ENCODE data around the gene DNAJC22.
A peak's percentile ranks its signal among the peaks of the same experiment; 100 is the strongest.

DNAJC22 gene

DNA sequence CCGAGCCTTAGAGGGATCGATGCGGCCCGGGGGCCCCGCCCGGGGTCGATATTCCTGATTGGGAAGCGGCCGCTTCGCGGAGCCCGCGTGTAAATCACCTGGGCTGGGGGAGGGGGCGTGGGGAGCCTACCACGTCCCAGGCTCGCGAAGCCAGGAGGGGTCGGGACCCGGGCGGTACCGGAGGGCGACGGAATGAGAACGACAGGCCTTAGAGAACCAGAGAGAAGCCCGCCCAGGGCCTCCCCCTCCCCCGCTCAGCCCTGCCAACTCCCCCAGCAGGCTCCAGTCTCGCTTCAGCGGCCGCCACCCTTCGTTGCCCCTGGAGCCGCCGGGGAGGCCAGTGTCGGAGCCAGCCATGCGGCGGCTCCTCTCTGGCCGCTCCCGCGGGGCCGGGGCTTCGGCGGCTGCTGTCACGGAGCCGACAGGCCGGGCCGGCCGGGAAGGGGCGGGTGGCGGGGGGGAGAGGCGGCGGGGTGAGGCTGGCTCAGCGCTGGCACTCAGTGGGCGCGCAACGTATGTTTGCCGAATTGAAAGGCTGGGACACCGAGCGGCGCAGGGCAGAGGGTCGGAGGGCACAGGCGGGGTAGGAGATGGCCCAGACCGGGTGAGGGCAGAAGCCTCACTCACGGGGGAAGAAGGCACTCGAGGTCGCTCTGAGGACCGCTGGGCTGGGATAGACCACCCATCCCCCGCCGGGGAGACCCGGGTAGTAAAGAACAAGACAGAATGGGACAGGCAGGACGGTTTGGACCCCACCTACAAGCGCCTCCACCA lies 1.4 kb upstream of the DNAJC22 start:
- DNase-seq = peak; percentile 81

DNA sequence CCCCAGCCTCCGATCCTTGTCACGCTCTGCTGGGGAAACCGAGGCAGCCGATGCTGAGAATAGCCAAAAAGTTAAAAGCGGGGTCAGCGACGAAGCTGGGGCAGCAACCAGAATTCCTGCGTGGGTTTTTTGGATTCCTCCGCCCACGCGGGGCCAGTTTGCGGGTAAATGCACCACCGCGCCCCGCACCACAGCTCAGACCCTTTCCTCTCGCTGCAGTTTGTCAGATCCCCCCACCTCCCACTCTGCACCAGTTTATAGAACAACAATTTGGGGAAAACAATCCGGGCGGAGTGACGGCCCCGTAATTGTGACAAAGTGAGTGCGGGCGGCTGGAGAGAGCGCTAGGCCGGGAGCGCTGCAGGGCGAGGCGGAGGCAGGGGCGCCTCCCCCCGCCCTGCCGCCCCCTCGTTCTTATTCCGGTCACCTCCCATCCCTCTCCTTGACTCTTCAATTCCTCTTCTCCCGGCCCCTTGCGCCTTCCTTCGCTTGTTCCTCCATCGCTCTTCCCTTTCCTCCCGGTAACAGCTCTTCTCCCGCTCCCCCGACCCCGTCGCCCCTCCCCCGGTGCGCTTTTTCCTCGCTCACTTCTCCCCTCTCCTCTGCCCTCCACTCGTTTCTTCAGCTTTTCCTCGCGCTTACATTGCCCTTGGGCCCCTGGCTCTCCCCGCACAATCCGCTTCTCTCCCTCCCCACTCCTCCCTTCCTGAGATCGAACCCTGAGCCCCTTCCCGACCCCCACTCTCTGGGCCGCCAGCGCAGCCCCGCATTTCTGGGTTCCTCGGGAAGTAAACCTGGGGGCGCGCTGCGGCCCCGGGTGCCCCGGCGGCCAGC lies 646 bp upstream of the DNAJC22 start:
- no peak for DNase-seq

DNA sequence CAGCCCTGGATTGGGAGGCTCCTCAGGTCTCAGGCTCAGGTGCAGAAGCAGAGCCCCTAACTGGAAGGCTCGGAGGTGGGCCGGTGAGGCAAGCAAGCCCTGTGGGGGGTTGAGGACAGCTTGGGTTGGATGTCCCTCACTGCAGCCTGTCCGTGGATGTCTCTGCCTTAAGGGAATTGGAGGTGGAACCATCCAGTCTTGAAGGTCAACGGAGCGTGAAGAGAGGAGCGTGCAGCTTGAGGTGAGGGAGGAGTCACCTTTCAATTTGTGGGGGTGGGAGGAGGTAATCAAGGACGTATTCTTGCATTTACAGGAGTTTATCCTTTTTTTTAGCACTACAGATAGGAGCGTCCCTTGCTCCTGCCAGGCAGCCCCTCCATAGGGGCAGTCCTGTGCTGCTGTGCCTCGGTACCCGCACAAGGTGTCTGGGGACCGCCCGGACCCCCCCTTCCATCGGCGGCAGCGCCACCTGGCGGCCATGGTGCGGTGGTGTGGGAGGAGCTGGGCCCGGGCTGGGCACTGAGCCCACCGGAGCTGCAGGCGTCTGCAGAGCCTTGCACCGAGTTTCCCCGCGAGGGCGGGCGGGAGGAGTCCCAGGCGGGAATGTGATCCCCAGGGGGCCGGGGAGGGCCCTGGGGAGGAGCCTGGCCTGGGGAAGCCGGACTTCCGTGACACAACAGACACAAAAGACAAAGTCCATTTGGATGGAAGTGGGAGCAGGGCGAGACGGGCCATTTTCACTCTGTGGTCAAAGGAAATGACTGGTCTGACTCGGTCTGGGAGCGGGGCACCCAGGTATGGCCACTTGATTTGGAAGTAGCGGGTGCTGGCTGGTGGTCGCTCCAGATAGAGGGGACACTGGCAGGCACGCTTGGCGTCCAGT lies 864 bp downstream of the DNAJC22 start:
- peak; percentile 93 for DNase-seq

DNA sequence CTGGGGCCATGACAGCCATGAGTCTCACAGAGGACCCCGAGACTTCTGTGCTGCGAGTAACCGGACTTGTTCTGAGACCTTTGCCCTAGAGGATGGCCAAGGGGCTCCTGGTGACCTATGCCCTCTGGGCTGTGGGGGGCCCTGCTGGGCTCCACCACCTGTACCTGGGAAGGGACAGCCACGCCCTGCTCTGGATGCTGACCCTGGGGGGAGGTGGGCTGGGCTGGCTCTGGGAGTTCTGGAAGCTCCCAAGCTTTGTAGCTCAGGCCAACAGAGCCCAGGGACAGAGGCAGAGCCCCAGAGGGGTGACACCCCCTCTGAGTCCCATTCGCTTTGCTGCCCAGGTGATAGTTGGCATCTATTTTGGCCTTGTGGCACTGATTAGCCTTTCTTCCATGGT lies 2.1 kb downstream of the DNAJC22 start:
- no peak for DNase-seq

DNA sequence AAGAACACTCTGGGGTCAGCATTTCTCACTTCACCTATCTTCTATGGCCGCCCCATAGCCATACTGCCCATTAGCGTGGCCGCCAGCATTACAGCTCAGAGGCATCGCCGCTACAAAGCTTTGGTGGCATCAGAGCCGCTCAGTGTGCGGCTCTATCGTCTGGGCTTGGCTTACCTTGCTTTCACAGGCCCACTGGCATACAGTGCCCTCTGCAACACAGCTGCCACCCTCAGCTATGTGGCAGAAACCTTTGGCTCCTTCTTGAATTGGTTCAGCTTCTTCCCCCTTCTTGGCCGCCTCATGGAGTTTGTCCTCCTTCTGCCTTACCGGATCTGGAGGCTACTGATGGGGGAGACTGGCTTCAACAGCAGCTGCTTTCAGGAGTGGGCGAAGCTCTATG lies 2.6 kb downstream of the DNAJC22 start:
- DNase-seq = no peak

DNA sequence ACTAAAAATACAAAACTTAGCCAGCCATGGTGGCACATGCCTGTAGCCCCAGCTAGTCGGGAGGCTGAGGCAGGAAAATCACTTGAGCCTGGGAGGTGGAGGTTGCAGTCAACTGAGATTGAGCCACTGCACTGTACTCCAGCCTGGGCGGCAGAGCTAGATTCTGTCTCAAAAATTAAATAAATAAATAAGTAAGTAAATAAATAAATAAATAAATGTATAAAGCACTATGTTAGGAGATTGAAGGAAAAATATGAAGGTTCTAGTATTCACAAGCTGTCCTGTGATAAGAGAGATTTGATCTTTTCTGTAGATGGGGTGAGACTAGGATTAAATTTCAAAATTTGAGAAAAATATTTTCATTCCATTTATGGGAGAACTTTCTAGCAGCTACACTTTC lies 5.7 kb downstream of the DNAJC22 start:
- no peak for DNase-seq

DNA sequence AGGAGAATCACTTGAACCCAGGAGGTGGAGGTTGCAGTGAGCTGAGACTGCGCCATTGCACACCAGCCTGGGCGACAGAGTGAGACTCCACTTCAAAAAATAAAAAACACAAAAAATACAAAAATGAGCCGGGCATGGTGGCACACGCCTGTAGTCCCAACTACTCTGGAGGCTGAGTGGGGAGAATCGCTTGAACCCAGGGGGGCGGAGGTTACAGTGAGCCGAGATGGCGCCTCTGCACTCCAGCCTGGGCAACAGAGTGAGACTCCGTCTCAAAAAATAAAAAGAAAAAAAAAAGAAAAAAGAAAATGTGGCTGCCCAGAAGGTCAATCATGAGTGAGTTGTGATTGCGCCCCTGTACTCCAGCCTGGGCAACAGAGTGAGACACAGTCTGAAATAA lies 9.2 kb downstream of the DNAJC22 start:
- no peak for DNase-seq

DNA sequence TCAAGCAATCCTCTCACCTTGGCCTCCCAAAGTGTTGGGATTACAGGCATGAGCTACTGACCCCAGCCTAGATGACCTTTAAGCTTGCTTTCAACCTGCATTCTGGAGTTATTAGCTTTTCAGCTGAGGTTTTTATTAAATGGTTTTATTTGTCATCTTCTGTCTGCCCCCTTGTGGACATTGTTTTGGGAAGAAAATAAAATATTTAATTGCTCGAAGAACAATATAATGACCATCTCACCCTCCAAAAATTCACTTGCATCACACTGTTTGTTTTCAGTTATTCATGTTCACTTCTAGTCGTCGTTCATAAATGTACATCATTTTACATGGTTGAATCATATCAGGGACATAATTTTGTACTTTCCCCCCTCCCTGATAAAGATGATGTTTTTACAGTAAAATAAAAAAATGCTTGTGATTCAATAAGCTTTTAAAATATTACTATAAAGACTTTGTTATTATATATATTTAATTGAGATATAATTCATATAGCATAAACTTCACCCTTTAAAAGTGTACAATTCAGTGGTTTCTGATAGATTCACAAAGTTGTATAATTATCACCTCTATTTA lies 10.5 kb downstream of the DNAJC22 start:
- DNase-seq = no peak

DNA sequence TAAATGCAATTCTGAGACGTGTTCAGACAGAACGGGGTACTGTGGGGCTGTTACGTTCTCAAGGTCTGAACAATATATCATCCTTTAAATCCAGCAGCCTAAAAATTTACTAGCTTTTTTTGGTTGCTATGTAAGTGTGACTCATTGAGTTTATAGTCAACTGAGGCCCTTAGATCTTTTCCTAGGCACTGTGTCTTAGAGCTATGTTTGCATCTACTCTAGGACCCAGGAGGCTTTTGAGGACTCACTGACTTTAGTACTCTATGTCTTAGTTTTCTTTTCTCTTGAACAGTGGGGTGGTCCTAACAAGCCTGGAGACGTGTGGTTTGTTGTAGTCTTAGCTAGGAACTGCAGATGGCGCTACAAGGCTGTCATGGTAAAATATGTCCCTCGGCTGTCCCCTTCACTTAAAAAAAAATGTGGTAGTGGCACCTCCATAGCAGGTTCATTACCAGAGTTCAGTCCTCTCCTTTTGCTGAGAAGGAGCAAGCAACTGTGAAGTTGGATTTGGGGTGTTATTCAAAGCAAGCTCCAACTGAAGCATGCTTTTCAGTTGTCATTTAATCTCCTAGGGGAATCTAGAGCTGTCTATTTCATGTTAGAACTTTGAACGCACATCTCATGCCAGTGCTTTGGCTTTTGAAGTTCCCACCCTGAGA lies 11.9 kb downstream of the DNAJC22 start:
- DNase-seq = peak; percentile 81

DNA sequence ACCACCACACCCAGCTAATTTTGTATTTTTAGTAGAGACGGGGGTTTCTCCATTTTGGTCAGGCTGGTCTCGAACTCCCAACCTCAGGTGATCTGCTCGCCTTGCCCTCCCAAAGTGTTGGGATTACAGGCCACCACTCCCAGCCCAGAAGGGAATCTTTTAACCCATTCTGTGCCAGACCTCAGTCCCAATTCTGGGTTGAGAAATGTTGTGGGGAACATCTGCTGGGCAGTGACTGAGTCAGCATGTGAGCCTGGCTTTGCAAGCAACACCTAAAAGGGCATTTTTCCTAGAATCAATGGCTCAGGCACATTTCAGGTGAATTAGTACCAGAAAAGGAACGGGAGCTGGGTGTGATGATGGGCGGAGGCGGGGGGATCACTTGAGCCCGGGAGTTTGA lies 13.0 kb downstream of the DNAJC22 start:
- no peak for DNase-seq

DNA sequence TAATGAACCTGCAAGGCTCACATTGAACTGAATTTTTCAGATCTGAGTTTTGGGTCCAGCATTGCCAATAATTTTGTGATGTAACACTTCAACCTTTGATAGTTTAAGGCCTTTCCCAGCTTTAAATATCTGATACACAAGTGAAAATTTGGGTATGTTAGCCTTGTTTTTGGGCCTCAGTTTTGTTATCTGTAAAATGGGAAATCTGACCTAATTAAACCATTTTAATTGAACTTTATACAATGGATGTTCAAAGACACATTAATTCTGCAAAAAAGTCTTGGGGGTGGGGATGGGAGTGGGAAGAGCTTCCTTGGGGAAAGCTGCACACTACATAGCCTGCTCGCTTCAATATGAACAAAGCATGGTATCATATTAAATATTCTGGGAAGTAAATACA lies 15.4 kb downstream of the DNAJC22 start:
- no peak for DNase-seq

DNA sequence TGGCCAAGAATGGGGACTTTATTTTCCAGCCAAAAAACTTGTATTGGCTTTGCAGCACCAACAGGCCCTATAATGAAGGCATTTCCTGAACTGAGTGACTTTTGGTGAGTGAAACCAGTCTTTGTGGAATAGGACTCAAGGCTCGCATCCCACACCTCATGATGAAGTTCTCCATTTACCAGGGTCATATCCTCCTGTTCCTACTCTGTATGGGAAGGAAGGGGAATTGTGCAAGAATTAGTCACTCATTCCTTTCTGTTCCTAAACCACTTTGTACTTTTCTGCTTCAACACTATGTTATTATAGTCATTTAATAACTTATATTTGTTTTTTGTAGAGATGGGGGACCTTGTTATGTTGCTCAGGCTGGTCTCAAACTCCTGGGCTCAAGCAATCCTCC lies 18.3 kb downstream of the DNAJC22 start:
- DNase-seq = no peak

DNA sequence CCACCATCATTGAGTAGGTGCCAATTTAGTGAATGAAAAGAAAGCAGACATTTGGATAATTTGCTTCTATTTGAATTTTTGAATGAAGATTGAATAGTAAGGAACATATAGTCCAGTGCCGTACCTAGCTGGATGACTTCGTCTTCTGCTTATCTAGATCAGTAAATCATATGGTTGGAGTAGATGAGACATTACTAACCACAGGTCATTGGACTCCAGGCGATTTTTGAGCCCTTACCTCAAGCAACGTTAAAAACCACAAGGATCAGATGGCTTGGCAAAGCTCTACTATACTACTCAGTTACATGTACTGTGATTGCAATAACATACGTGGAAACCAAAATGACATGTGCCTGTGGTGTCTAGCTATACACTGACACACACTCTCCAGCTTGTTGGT lies 18.9 kb downstream of the DNAJC22 start:
- no peak for DNase-seq

DNA sequence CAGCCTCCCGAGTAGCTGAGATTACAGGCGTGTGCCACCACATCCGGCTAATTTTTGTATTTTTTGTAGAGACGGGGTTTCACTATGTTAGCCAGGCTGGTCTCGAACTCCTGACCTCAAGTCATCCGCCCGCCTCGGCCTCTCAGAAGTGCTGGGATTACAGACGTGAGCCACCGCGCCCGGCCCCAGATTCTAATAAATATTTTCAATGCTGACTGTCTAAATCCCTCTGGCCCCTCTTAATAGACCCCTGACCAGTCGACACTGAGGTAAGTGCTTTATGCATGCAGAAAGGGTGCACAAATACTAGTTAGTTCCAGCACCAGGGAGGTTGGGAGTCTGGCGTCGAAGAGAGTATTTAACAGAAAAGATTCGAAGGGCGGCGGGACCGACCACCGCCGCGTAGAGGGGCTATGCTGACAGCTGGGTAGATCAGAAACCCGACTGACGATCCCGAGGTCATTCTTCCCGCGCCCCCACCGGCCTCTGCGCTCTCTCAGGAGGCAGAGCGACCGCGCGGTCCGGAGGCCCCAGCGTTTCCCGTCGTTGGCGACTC lies 19.5 kb downstream of the DNAJC22 start:
- no peak for DNase-seq

DNA sequence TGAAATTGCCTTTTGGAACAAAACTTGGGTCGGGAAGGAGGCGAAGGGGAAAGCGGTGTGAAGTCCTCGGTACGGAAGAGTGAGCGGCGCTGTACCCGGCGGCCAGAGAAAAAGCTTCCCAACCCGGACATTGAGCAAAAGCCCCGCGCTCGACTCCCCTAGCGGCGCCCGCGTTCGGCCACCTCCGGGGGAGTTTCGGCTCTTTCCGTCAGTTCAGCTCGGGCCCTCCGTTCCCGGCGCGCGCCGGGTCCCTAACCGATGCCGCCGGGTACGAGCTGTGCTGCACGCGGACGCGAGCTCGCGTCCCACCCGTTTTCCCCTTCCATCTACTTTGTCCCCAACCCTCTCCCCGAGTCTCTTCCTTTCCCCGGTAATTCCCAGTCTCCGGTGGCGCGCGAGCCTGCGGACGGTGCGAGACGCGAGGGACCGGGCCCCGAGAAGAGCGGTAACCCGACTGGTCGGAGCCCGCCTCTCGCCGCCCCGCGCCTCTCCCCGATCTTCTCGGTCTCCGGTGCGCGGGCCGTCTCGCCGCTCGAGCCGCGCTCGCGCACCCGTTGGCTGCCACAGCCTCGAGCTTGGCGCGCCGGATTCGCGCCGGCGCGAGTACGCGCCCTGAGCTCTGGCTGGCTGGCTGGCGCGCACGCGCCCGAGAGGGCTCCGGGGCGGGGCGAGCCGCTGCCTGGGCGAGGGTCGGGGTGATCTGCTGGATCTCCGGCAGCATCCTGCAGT lies 20.1 kb downstream of the DNAJC22 start:
- peak; percentile 100 for DNase-seq

DNA sequence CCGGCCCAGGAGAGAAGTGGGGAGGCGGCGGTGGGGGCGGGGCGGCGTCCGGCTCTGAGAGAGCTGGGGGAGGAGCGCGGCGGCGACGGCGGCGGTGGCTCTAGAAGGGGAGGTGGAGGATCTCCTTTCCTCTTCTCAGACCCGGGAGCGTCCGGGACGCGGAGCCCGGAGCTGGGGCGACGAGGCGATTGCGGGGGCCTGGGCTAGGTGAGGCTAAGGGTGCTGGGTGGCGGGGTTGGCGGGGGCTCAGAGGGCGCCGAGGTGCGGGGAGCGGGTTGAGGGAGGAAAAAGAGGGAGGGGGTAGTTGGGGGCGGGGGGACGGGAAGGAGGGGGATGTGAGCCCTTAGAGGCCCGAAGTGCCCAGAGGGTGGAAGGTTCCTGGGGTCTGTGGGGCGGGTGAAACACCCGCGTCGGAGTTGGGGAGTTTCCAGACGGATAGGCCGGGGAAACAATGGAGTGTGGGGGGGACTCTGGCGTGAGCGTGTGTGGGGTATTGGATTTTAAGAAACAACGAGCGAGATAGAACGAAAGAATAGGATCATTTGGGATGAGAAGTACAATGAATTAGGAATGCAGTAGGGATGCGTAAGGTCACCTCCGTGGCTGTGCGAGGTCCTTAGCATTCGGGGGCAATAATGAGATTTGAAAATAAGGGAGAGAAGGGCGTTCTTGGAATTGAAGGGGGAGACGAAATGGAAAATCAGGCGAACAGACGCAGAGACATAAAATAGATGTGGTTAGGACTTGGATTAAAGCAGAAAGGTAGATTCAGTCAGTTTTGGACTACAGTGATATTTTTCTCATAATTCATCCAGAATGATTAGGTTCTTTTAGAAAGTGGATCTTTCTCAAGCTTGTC lies 20.9 kb downstream of the DNAJC22 start, which contains the start of gene SPATS2:
Gene SPATS2, plus strand, starts transcription at position 82 of the 859 bp plus-strand sequence. CDS start 93,551 bp downstream, outside the sequence.
- DNase-seq = no peak

DNA sequence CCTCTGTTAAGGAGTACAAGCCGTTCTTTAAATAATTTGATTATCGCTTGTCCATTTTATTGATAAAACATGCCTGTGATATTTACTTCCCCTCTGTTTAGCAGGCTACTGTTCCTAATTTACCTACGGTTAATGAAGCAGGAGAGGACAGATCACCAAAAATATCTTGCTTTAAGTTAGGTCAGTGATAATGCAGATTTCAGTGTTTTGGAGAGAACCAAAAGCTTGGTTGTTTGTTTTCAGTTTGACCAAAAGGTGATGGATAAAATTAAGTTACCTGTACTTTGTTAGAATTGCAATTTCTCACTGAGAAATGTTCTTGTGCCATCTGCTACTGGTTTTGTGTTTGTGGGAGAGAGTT lies 21.5 kb downstream of the DNAJC22 start:
- DNase-seq = no peak

DNA sequence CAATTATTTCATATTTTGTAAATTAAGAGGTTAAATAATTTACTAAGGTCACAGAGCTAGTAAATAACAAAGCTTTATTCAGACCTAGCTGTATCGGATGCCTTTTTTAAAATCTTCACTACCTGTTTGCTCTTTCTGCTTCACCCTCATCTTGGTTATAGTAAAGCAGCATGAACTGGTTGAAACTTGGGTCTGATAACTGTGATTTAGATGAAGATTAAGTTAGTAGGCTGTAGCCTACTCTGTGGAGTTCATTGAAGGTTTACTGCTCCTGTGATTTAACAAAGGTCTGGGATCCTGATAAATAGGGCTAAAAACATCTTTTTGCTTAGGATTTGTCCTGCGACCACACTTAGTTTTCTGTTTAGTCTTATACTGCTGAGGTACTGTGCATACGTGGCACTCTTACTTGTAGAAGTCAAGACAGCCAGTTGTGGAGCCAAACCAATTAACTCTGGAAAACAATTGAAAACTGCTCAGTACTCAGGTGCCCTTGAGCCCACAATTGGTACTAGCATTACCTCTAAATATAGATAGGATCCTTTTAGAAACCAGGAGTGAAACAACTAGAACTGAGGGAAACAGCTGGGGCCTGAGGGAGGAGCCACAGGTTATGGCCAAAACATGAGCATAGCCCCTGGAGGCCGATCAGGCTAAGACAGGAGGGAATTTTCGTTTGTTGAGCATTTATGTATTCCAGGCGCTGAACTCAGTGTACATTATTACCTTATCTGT lies 22.9 kb downstream of the DNAJC22 start:
- DNase-seq = peak; percentile 67

DNA sequence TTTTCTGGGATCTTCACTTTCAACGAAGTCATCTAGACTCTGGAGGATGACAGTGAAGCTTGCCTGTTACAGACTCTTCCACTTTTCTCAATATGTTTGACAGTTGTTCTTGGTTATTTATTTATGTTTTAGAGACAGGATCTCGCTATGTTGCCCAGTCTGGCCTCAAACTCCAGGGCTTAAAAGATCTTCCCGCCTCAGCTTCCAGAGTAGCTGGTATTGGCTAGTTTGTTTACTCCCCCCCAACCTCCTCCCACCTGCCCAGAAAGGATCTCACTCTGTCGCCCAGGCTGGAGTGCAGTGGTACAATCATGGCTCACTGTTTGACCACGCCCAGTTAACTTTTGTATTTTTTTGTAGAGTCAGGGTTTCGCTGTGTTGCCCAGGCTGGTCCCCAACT lies 23.9 kb downstream of the DNAJC22 start:
- no peak for DNase-seq

DNA sequence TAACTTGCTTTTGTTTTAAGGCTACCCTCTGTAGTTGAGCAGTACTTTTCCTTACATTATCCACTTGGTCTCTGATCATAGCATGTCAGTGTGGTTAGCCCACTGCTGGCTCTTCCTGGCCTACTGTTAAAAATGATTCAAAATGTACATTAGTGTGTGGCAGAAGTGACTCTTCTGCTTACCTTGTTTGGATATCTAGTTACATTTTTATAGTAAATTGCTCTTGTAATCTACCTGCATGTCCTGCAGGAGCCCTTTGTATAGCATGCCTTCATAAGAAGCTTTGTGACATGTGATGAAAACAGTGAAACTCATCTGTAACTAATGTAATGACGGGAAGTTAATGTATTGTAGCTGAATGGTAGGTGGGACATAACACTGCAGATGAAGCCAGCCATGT lies 28.7 kb downstream of the DNAJC22 start:
- DNase-seq = no peak
